GM12891 (cell line): ENCODE results near the gene HEMK1.

Experiments used
- DNase-seq: peaks from one replicate; pipeline ENCODE4 v3.0.0; 2011; ENCODE audit warnings: low spot score; ENCODE audit not compliant: insufficient read length
- FAIRE-seq: peaks from 2 replicates; lab custom pipeline; 2011; peaks lifted over from hg19 to GRCh38; lab: Jason Lieb, UNC
- PAX5 ChIP-seq: IDR thresholded peaks from 2 replicates; pipeline ENCODE4 v1.6.1; 2011; ENCODE audit warnings: low read length, moderate library complexity, mild to moderate bottlenecking; ENCODE audit not compliant: insufficient read depth, severe bottlenecking
- POLR2A ChIP-seq: IDR thresholded peaks from 2 replicates; pipeline ENCODE4 v1.6.1; 2011; ENCODE audit warnings: low read depth, low read length, control low read depth
- POLR2AphosphoS5 ChIP-seq: IDR thresholded peaks from 2 replicates; pipeline ENCODE4 v1.6.1; 2011; ENCODE audit warnings: low read depth, low read length, control low read depth
- POU2F2 ChIP-seq: IDR thresholded peaks from 2 replicates; pipeline ENCODE4 v1.6.1; 2011; ENCODE audit warnings: low read depth, mild to moderate bottlenecking, control low read depth, low read length, moderate library complexity
- SPI1 ChIP-seq: IDR thresholded peaks from 2 replicates; pipeline ENCODE4 v1.6.1; 2011; ENCODE audit warnings: low read depth, low read length, control low read depth
- TAF1 ChIP-seq: IDR thresholded peaks from 2 replicates; pipeline ENCODE4 v1.6.1; 2011; ENCODE audit warnings: low read depth, low read length, control low read depth

HEMK1 gene

GRCh38 chr3:50611464-50612233, 42.3 kb downstream of the HEMK1 start, which contains the start of gene CISH:
TSS of gene CISH (minus strand) at chr3:50611774. CDS start at chr3:50611650, 124 bp downstream.
- FAIRE-seq (peak; percentile 92), DNase-seq (peak; percentile 94)
- TF ChIP-seq POU2F2 (no peak), TAF1 (0 out of 2 replicates have a peak, but pooled peaks have one; percentile 42)

GRCh38 chr3:50612234-50612882, 43.0 kb downstream of the HEMK1 start:
- peak; percentile 35 for FAIRE-seq
- TF ChIP-seq TAF1: no peak
- no peak for TF ChIP-seq POU2F2
- TF ChIP-seq SPI1: no peak
- TF ChIP-seq POLR2AphosphoS5: no peak
- DNase-seq: no peak

- no peak for DNase-seq
- TF ChIP-seq SPI1 (no peak), POLR2AphosphoS5 (no peak), POU2F2 (no peak), TAF1 (no peak), POLR2A (no peak), PAX5 (no peak)
- peak; percentile 16 for FAIRE-seq
Observed at GRCh38 chr3:50612970-50613846, 43.9 kb downstream of the HEMK1 start.

- DNase-seq (no peak), FAIRE-seq (peak; percentile 43)
- TF ChIP-seq POU2F2 (no peak), SPI1 (no peak), POLR2AphosphoS5 (no peak), PAX5 (no peak), POLR2A (no peak), TAF1 (no peak)
Observed at GRCh38 chr3:50615190-50615589, 45.9 kb downstream of the HEMK1 start.

- TF ChIP-seq SPI1 (no peak), POLR2AphosphoS5 (no peak), POU2F2 (peak; percentile 56; the same call in 1 of the 2 replicates)
- FAIRE-seq (peak; percentile 83), DNase-seq (peak; percentile 74)
Observed at GRCh38 chr3:50616003-50616769, 46.9 kb downstream of the HEMK1 start.

- TF ChIP-seq POU2F2 (no peak), POLR2AphosphoS5 (no peak), TAF1 (no peak), PAX5 (no peak), POLR2A (no peak), SPI1 (no peak)
- DNase-seq: peak; percentile 88
- peak; percentile 85 for FAIRE-seq
Observed at GRCh38 chr3:50616770-50617095, 47.4 kb downstream of the HEMK1 start.

GRCh38 chr3:50617096-50617791, 47.9 kb downstream of the HEMK1 start, which contains the start of gene MAPKAPK3:
TSS of gene MAPKAPK3 (plus strand) at chr3:50617151. CDS start at chr3:50617566, 415 bp downstream.
- DNase-seq: no peak
- TF ChIP-seq SPI1 (no peak), POLR2A (no peak), TAF1 (no peak), PAX5 (no peak)
- FAIRE-seq: peak; percentile 40

GRCh38 chr3:50617911-50618481, 48.7 kb downstream of the HEMK1 start:
- DNase-seq: no peak
- FAIRE-seq: no peak
- TF ChIP-seq POLR2A: no peak
- TF ChIP-seq POLR2AphosphoS5: no peak
- TF ChIP-seq POU2F2: no peak
- TF ChIP-seq PAX5: no peak
- no peak for TF ChIP-seq SPI1
- no peak for TF ChIP-seq TAF1
